Measurements from ENCODE around the gene SLC4A9.

DNA sequence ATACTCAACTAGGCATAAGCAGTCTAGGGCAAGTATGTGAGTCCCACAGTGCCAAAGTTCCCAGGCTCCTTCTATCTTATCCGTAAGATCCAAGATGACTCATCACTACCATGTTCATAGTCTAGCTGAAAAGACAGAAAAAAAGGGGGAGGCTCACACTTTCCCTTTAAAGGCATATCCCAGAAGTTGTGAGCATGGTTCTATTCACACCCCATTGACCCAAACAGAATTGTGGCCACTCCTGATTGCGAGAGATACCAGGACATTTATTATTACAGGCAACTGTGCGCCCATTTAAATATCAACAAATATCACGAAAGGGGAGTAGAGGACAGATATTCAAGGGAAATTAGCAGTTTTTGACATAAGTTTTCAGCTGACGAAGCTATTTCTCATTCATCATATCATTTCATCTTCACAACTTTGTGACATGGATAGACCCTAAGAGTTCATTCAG is 49.0 kb upstream of the SLC4A9 start:
- TF ChIP-seq EZH2 (IDR thresholded peaks at IDR 0.05; ENCODE audit: insufficient read depth, poor library complexity, severe bottlenecking) = no peak
- no peak for TF ChIP-seq EZH2phosphoT487 (IDR thresholded peaks at IDR 0.05; ENCODE audit: insufficient read depth, low read depth)
